NCI-H774 (cell line): ENCODE data around the gene ZNF334.
A peak's percentile ranks its signal among the peaks of the same experiment; 100 is the strongest.

Experiments used
- DNase-seq: peaks from one replicate; lab custom pipeline; 2025; lab: John Stamatoyannopoulos, UW

The ZNF334 gene

DNA sequence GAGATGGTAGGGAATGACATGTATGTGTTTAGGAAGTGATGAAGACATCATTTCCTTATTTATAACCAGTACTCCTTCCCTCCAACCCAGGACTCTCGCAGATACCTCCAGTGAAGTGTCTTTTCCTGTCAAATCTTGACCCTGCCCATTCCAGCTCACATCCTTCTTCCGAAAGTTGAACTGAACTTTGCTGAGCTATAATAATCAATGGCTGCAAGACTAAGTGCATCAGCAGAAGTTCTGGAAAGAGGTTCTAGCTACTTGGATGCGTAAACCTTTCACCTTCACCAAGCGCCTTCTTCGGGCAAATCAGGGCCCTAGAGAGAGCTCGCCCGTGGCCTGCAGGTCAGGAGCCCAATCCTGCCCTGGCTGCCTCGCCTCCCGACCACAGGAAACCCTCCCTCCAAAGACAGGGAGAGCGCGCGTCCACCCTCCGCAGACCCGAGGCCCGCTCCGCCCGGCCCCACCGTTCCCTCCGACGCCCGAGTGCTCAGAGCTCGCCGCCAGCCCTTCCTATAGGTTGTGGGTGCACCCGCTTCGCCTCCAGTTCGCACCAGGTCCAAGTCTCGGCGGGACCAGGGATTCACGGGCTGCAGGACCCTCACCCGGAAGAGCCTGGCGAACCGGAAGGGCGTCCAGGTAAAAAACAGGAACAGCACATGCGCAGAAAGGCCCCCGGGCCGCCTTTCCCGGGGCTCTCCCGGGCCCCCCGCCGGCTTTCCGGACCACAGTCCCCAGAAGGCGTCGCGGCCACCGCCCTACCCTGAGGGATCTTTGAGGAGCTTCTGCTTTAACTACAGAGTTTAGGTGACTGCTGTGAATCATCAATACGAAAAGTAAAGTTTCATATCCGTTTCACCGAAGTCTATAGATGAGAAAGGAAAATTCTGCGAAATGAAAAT, at the start of gene ZNF334:
TSS of gene ZNF334 (minus strand) at position 617 of the 902 bp plus-strand sequence. CDS start 1,457 bp downstream, outside the sequence.
- peak; percentile 68 for DNase-seq

DNA sequence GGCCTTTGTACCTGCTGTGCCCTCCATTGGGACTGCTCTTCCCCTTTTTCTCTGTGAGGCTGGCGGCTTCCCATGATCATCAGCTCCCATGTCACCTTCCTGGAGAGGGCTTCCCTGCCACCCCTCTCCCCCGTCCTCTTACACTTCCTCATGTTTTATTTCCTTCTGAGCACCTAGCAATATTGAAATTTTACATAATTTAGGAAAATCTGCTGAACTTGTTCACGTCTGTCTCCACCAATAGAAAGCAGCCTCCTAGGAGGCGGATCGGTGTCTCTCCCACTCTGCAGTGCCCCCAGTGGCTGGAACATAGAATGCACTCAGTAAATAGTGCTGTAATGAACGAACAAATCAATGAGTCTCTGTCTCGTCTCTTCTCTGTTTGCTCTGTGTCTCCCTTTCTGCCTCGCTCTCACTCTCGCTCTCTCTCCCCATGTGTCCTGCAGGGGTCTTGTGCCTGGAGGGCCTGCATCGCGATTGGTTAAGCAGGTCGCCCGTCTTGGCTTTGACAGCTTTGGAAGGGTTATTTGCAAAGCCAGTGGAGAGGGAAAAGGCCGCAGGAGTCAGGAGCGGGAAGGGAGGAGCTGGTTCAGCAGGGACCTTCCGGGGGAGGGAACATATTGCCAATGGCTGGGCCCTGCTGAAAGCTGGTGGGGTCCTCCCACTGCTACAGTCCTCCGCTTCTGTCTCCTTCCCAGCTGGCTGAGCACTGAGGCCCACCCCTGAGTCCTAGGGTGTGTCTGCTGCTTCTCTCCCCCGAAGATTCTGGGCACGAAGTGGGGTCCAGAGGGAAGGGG, 49.2 kb upstream of the ZNF334 start:
- DNase-seq = peak; percentile 48

GRCh38 chr20:46562009-46562372, 48.6 kb upstream of the ZNF334 start:
- DNase-seq = no peak

DNA sequence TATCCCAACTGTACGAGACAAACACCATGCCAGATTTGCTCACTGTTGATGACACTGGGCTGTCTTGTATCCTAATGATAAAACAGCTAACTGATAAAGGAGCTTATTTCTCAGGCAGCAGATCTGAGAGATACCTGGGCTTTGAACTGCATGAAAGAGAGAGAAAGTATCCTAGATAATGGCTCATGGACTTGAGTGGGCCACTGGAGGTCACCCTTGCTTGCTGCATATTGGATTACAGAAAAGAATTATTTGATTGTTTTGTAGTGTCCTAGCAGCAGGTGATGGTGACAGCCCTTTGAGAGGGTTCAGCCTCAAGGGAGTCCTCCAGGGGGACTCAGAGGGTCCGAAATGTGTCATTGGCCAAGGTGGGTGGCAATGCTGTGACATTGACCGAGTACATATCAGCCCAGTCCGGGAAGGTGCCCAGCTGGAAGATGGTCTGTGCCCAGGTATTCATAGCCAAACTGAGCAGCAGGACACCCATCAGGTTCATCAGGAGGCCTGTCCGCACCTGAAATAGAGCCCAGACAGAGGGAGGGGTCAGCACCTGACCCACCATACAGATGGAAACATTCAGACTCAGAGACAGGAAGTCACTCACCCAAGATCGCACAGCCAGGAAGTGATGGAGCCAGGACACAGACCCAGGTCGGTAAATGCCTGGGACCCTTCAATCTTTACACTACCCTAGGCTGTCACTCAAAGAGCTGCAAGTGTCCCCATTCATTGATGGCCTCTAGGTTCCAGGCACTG, 46.5 kb upstream of the ZNF334 start:
- DNase-seq = no peak

GRCh38 chr20:46559001-46559400, 45.6 kb upstream of the ZNF334 start:
- DNase-seq = no peak

DNA sequence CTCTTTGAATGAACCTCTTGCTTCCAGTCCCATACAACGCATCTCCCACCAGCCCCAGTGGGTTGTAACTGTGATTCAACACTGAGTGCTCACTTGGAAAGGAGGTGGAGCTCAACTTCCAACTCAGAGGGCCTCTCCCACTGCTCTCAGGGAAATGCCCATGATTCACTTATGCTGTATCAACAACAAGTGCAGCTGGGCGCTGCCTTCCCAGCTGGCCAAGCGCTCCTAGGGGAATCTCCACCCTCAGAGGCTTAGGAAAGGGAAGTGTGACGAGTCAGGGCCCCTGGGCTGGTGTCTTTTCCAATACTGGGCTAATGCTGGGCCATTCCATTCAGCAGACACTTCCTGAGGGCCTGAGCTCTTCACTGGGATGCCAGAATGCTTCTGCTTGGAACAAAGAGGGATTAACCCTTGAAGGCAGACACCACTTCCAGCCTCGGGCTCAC, 45.2 kb upstream of the ZNF334 start:
- no peak for DNase-seq

- no peak for DNase-seq
Measured at GRCh38 chr20:46557231-46557956, 44.0 kb upstream of the ZNF334 start.

- DNase-seq = no peak
Measured at GRCh38 chr20:46555370-46555956, 42.1 kb upstream of the ZNF334 start.

DNA sequence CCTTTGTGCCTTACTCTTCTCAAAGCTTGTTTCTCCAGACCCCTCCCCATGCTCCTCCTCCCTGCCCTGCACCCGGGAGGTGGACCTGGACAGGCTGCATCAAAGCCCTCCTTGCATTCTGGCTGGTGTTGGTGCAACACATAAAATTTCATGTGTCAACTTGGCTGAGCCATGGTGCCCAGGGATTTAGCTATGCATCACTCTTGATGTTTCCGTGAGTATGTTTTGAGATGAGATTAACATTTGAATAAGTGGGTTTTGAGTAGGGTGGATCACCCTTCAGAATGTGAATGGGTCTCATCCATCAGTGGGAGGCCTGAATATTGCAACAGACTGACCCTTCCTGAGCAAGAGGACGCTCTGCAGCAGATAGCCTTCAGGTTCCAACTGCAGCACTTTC, 41.5 kb upstream of the ZNF334 start:
- no peak for DNase-seq

DNA sequence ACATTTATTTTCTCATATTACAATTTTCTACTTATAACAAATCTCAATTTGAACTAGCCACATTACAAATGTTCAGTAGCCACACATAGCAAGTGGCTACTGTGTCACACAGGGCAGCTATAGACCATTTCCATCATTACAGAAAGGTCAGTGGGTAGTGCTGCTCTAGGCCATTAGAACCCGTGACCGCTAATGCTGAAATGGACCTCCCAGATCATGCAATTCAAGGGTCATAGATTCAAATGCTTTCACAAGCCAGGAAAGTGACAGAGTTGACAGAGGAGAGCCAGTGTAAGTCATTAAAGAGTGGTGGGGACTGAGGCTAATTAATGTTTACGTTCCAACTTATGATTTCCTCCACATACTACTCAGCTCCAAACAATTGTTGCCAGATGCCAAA, 40.6 kb upstream of the ZNF334 start:
- no peak for DNase-seq

GRCh38 chr20:46552460-46553420, 39.4 kb upstream of the ZNF334 start:
- DNase-seq = no peak

DNA sequence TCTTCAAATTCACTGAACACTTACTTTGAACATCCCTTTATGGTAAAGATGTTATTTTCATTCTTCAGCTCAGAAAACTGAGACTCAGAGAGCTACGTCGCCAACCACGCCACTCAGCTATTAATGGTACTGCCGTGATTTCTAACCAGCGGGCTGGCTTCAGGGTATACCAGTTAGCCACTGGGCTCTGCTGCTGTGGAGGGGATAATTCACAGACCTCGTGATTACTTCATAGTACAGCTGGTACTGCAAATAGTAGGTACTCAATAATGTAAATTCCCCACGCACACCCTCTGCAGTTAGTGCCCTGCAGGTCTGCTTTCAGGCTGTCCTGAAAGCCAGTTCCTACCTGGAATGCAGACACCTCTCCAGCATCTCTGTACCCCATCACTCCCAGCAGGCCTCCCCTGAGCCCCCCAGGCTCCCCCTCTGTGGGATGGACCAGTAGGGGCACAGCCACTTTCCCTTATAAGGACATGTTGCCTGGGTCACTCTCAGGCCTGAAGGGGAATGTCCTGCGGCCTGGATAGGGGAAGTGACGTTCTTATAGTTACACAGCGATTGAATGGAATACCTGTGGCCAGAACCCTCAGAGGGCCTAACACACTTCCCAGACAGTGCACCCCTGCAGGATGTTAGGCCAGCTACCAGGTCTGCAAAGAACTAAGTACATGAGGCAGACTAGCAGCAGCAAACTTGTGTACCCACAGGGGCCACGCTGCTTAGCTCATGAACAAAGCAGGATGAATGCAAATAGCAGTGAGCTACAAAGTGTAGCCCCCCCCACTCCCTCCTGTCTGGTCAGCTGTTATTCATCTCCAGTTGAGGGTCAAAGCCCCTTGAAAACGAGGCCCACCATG, 38.4 kb upstream of the ZNF334 start:
- DNase-seq = no peak

DNA sequence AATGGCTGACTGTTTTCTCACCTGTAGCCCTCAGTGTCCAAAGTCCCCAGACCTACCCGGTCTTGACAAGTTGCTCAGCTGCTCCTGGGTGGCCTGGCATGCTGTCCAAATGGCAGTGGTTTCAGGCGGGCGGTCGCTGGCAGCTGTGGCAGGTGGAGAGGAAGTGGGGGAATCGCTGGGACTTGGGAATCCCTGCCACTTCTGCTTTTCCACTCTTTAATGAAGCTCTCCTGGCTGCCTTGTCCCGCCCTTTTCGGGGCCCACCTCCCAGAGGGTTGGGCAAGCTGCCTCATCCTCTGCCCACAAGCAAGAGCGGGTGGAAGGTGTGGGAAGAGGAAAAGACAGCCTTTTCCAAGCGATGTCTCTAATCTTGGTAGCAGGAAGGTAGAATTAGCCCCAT, 37.1 kb upstream of the ZNF334 start, which contains the start of gene OCSTAMP:
TSS of gene OCSTAMP (minus strand) at position 194 of the 400 bp plus-strand sequence. CDS start at position 100, 94 bp downstream.
- no peak for DNase-seq

- no peak for DNase-seq
Measured at GRCh38 chr20:46549188-46549972, 36.0 kb upstream of the ZNF334 start.

- DNase-seq = no peak
Measured at GRCh38 chr20:46548688-46549087, 35.3 kb upstream of the ZNF334 start.

DNA sequence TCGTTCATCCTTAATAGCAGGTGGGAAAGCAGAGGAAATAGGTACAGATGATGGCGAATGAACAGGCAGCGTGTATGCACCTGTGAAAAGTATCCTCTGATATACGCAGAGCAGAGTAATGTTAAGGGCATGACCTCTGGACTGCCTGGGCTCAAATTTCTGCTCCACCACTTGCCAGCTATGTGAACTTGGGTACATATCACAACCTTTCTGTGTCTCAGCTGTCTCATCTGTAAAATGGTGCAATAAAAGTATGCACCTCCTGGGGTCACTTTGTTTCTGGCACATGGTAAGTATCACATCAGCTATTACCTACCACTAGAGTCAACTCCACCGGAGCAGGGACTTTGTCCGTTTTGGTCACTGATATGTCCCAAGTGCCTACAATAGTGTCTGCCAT, 34.6 kb upstream of the ZNF334 start:
- no peak for DNase-seq

DNA sequence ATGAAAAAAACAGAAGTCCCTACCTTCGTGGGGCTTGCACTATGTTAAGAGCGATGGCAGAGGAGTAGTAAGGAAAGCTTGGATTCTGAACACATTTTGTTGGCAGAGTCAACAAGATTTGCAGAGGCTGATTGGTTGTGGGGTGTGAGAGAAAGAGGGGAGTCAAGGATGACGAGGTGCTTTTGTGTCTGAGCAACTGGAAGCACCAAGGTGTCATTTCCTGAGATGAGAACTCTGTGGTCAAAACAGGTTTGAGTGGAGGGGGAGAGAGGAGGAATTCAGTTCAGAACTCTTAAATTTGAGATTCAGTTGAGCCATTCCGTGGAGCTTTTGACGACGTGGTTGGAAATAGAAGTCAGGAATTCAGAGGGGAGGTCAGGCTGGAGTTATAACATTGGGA, 33.6 kb upstream of the ZNF334 start:
- no peak for DNase-seq

- DNase-seq = no peak
Measured at GRCh38 chr20:46546298-46546697, 32.9 kb upstream of the ZNF334 start.
